IMR-90 (cell line): Measurements from ENCODE around the gene ESM1.

Experiments
- CTCF ChIP-seq: conservative IDR thresholded peaks from 2 replicates; pipeline ENCODE4 v1.5.1; 2012; ENCODE audit warnings: mild to moderate bottlenecking, low read depth, low read length, improper control_type of control experiment
- FOS ChIP-seq: fragments of 150-350 bp; IDR thresholded peaks from 2 replicates; pipeline ENCODE4 v1.6.1; 2016; ENCODE audit warnings: low read depth, low read length
- MAFK ChIP-seq: IDR thresholded peaks from 2 replicates; pipeline ENCODE4 v1.6.1; 2012; ENCODE audit warnings: low read depth, low read length, improper control_type of control experiment
- MAZ ChIP-seq: IDR thresholded peaks from 2 replicates; pipeline ENCODE4 v1.6.1; 2012; ENCODE audit warnings: low read depth, mild to moderate bottlenecking, low read length, improper control_type of control experiment, moderate library complexity, borderline replicate concordance
- POLR2A ChIP-seq: IDR thresholded peaks from 2 replicates; pipeline ENCODE4 v1.6.1; 2012; ENCODE audit warnings: mild to moderate bottlenecking, low read depth, low read length
- SMC3 ChIP-seq: fragments of 150-350 bp; IDR thresholded peaks from 2 replicates; pipeline ENCODE4 v1.6.1; 2016; ENCODE audit warnings: low read depth, mild to moderate bottlenecking, antibody characterized with exemption, low read length, moderate library complexity
- TF ChIP-seq, protein P1 (sequence below): fragments of 150-350 bp; IDR thresholded peaks from 2 replicates; pipeline ENCODE4 v1.6.1; 2016; ENCODE audit warnings: low read depth, mild to moderate bottlenecking, low read length, moderate library complexity, borderline replicate concordance
- TF ChIP-seq, protein P2 (sequence below): fragments of 150-350 bp; IDR thresholded peaks from 2 replicates; pipeline ENCODE4 v1.6.1; 2017; ENCODE audit warnings: mild to moderate bottlenecking, antibody characterized with exemption, low read length, low read depth

DNA sequence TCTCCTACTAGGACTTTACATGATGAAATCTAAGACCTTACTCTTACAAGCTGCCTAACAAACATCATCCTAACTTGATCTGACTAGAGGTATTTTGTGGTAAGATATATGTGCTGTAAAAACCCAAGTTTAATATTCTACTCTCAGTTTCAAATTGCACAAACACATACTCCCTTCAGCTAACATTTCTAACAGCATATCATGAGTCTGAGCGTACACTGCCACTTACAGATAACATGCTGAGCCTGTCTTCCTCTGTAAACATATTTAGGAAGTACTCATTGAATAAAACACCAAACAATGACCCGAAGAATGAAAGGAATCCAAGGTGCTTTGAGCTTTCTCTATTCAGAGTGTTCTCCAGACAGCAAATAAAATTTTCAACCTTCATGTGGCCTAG lies 7.9 kb upstream of the ESM1 start:
- TF ChIP-seq MAFK (no peak), POLR2A (no peak), MAZ (no peak), CTCF (no peak), SMC3 (no peak), FOS (no peak)
- TF ChIP-seq, protein P1, sequence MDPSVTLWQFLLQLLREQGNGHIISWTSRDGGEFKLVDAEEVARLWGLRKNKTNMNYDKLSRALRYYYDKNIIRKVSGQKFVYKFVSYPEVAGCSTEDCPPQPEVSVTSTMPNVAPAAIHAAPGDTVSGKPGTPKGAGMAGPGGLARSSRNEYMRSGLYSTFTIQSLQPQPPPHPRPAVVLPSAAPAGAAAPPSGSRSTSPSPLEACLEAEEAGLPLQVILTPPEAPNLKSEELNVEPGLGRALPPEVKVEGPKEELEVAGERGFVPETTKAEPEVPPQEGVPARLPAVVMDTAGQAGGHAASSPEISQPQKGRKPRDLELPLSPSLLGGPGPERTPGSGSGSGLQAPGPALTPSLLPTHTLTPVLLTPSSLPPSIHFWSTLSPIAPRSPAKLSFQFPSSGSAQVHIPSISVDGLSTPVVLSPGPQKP = no peak
- TF ChIP-seq, protein P2, sequence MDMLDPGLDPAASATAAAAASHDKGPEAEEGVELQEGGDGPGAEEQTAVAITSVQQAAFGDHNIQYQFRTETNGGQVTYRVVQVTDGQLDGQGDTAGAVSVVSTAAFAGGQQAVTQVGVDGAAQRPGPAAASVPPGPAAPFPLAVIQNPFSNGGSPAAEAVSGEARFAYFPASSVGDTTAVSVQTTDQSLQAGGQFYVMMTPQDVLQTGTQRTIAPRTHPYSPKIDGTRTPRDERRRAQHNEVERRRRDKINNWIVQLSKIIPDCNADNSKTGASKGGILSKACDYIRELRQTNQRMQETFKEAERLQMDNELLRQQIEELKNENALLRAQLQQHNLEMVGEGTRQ = no peak
